GM12878 (cell line): ENCODE results near the gene SMARCE1.

Source experiments
- BHLHE40 ChIP-seq, 2 experiments: fragments of 450-650 bp in 1 of 2; IDR thresholded peaks; 2 replicates each; pipeline ENCODE4 v1.6.1; 2011 to 2017; ENCODE audit warnings: low read depth in 2 of 2, borderline replicate concordance in 1 of 2, improper control_type of control experiment in 1 of 2, low read length in 1 of 2, mild to moderate bottlenecking in 1 of 2
- CTCF ChIP-seq, 3 experiments: IDR thresholded peaks in 2 of 3; conservative IDR thresholded peaks in 1 of 3; 2 replicates each; pipeline ENCODE4 v1.5.1; 2011; ENCODE audit warnings: low read depth in 3 of 3, low read length in 3 of 3, mild to moderate bottlenecking in 3 of 3, control low read depth in 2 of 3, moderate library complexity in 2 of 3, inconsistent platforms in 1 of 3, mixed read lengths in 1 of 3; ENCODE audit not compliant: control insufficient read depth in 2 of 3, insufficient read depth in 1 of 3; ENCODE audit errors: extremely low read depth in 1 of 3
- EGR1 ChIP-seq, 2 experiments: IDR thresholded peaks; 1 replicate in 1 of 2; 2 replicates in 1 of 2; pipeline ENCODE4 v1.6.1; 2011 to 2012; ENCODE audit warnings: low read depth in 2 of 2, low read length in 2 of 2, borderline replicate concordance in 1 of 2, mild to moderate bottlenecking in 1 of 2, moderate library complexity in 1 of 2
- JUNB ChIP-seq: IDR thresholded peaks from 2 replicates; pipeline ENCODE4 v1.6.1; 2016; ENCODE audit warnings: antibody characterized with exemption, mild to moderate bottlenecking
- POLR2A ChIP-seq: IDR thresholded peaks from 2 replicates; pipeline ENCODE4 v1.6.1; 2011; ENCODE audit warnings: low read depth, mild to moderate bottlenecking, low read length
- POLR2AphosphoS5 ChIP-seq: IDR thresholded peaks from 2 replicates; pipeline ENCODE4 v1.6.1; 2011; ENCODE audit warnings: mild to moderate bottlenecking, low read length, inconsistent platforms
- RAD21 ChIP-seq: IDR thresholded peaks from 2 replicates; pipeline ENCODE4 v1.6.1; 2011; ENCODE audit warnings: mild to moderate bottlenecking, low read depth, low read length, moderate library complexity; ENCODE audit not compliant: insufficient read depth
- TAF1 ChIP-seq: IDR thresholded peaks from 2 replicates; pipeline ENCODE4 v1.6.1; 2011; ENCODE audit warnings: mild to moderate bottlenecking, low read depth, low read length, borderline replicate concordance

- TF ChIP-seq BHLHE40 (IDR thresholded peaks at IDR 0.05; ENCODE audit: borderline replicate concordance in 1 of 2, low read depth in 2 of 2, low read length in 1 of 2) = no peak
- TF ChIP-seq CTCF (IDR thresholded peaks at IDR 0.05 in 2 of 3, conservative IDR thresholded peaks at IDR 0.05 in 1 of 3; ENCODE audit: control insufficient read depth in 2 of 3, extremely low read depth in 1 of 3, insufficient read depth in 1 of 3, low read depth in 3 of 3, low read length in 3 of 3) = no peak
- TF ChIP-seq EGR1 (IDR thresholded peaks at IDR 0.05; ENCODE audit: borderline replicate concordance in 1 of 2, low read depth in 2 of 2, low read length in 2 of 2) = no peak
- TF ChIP-seq POLR2AphosphoS5 = no peak
- TF ChIP-seq POLR2A = no peak
- TF ChIP-seq JUNB = no peak
- TF ChIP-seq TAF1 = no peak
- no peak for TF ChIP-seq RAD21
Observed at GRCh38 chr17:40597156-40597555, 50.5 kb downstream of the SMARCE1 start.
